ENCODE results near the gene KRTAP19-8. TPM values are rescaled to one million over a fixed set of nuclear protein-coding genes. Genes with fewer than 3 reads are reported as not detected.

KRTAP19-8 gene
- total RNA-seq, 3 donors from 2014 or later = not detected

DNA sequence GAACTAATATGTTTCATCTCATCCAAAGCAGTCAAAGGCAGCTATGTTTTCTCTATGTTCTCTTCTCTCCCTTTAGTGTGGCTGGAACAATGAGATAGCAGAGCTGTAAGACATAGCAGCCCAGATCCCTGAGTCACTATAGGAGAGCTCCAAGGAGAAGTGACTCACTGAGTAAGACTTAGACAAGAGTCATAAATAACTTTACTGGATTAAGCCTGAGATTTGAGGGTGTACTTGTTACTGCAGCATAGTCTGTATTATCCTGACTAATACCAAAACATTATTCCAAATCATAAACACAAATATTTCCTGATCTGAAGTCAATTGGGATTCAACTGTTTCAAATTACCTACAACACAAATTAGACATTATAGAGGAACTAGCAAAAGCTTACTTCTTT lies 3.9 kb downstream of the KRTAP19-8 start:
- Mint-ChIP-seq H3K4me3 (no peak overlapping the region), H3K9me3 (no peaks in the 10 kb centered on the region), H3K27me3 (ENCODE audit: low read depth) (peaks cover 6% of the 10 kb centered on the region), H3K4me1 (ENCODE audit: low read depth) (no peaks in the 10 kb centered on the region), H3K36me3 (ENCODE audit: insufficient read depth) (no peaks in the 10 kb centered on the region)
- DNase-seq = no peak
- no peak for ATAC-seq

- no peaks in the 10 kb centered on the region for H3K36me3 Mint-ChIP-seq (ENCODE audit: insufficient read depth)
- H3K4me1 Mint-ChIP-seq (ENCODE audit: low read depth) = no peaks in the 10 kb centered on the region
- DNase-seq = no peak
- H3K9me3 Mint-ChIP-seq = no peaks in the 10 kb centered on the region
- H3K27me3 Mint-ChIP-seq (ENCODE audit: low read depth) = no peaks in the 10 kb centered on the region
- no peak overlapping the region for H3K4me3 Mint-ChIP-seq
- no peak for ATAC-seq
Observed at GRCh38 chr21:31030367-31031106, 7.7 kb downstream of the KRTAP19-8 start.

DNA sequence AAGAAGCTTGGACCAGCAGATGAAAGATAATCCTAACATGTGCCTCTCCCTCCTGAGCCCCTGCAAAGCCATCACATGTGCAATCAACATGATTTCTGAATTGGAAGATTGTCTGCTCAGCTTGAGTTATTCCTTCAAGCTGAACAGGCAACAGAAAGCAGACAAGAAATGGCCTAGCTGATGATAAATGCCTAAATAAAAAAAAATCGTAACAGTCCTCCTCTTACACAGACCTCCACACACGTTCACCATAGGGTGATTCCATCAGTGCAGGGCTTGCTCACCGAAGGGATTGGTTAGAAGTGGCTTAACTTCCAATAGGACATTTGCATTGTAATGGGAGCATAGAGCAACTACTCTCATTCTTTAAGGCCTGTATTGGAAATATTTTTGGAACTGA lies 14.6 kb downstream of the KRTAP19-8 start:
- no peaks in the 10 kb centered on the region for H3K36me3 Mint-ChIP-seq (ENCODE audit: insufficient read depth)
- peaks cover 19% of the 10 kb centered on the region for H3K27me3 Mint-ChIP-seq (ENCODE audit: low read depth)

DNA sequence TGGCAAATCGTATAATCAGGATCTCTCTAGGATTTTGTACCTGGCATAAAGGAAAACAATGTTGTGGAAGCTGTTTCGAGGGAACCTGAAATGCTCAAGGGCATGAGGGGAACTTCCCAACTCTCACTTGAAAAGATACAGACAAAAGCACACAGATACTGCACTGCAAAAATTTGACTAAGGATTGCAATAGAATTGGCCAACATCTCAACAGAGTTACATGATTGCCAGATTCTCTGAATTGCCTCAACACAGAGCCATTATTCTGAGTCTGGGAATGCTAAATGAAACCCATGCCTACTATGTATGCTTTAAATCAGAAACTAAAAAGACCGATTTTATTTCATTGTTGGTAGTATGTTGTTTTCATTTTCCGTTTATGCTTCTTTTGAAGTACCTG lies 16.0 kb downstream of the KRTAP19-8 start:
- no peak for ATAC-seq
- Mint-ChIP-seq H3K27me3 (ENCODE audit: low read depth) (peaks cover 19% of the 10 kb centered on the region), H3K9me3 (no peaks in the 10 kb centered on the region), H3K4me3 (no peak overlapping the region), H3K36me3 (ENCODE audit: insufficient read depth) (no peaks in the 10 kb centered on the region), H3K4me1 (ENCODE audit: low read depth) (peaks cover 2% of the 10 kb centered on the region)
- DNase-seq = no peak

More for the DNA sequence above, 14.6 kb downstream of the KRTAP19-8 start:
- Mint-ChIP-seq H3K4me1 (ENCODE audit: low read depth) (peaks cover 2% of the 10 kb centered on the region), H3K4me3 (no peak overlapping the region), H3K9me3 (no peaks in the 10 kb centered on the region)
- DNase-seq = no peak
- no peak for ATAC-seq

- no peak for DNase-seq
- no peaks in the 10 kb centered on the region for H3K9me3 Mint-ChIP-seq
- H3K4me3 Mint-ChIP-seq = no peak overlapping the region
- H3K36me3 Mint-ChIP-seq (ENCODE audit: insufficient read depth) = no peaks in the 10 kb centered on the region
- H3K4me1 Mint-ChIP-seq (ENCODE audit: low read depth) = peaks cover 6% of the 10 kb centered on the region
- peaks cover 16% of the 10 kb centered on the region for H3K27me3 Mint-ChIP-seq (ENCODE audit: low read depth)
- ATAC-seq = no peak
Observed at GRCh38 chr21:31018232-31018631, 20.0 kb downstream of the KRTAP19-8 start.

- peaks cover 33% of the 10 kb centered on the region for H3K4me1 Mint-ChIP-seq (ENCODE audit: low read depth)
- no peaks in the 10 kb centered on the region for H3K9me3 Mint-ChIP-seq
- DNase-seq (no peak), ATAC-seq (no peak)
- H3K4me3 Mint-ChIP-seq = no peak overlapping the region
- H3K36me3 Mint-ChIP-seq (ENCODE audit: insufficient read depth) = no peaks in the 10 kb centered on the region
- H3K27me3 Mint-ChIP-seq (ENCODE audit: low read depth) = peaks cover 5% of the 10 kb centered on the region
Observed at GRCh38 chr21:31014891-31015290, 23.4 kb downstream of the KRTAP19-8 start.

DNA sequence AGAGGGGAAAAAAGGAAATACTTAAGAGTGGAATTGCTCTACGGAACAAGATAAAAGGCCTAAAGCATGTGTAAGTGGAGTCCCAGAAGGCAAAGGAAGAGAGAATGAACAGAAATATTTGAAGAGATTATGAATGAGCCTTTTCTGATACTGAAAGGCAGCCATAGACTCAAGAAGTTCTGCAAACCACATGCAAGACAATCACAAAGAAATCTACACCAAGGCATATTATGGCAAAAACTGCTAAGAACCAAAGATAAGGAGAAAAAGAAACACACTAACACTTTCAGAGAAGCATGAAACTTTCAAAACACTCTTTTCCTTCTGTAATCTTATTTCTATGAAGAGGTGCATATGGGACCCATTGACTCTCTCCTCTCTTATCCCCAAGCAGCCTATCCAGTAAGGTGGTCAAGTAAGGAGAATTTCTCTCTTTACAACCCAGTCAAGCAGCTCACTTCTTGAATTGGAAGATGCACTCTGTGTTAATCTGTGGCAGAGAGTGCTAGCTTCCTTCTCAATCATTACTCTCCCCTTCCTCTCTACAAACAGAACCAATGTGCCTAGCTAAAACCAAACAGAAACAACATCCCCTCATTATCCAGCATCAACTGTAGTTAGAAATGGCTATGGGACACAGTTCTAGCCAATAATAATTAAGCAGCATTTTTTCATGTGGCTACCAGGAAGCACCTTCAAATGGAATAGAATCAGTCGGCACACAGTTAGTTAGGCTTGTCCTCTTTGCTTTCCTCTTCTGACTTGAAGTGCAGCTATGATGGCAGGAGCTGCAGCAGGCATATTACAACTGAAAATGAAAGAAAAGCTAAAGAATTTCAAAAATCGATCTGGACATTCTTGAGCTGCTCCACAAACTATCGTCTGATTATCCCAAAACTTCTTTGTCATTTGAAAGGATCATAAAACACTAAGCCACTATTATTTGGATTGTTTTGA lies 25.9 kb downstream of the KRTAP19-8 start:
- Mint-ChIP-seq H3K27me3 (ENCODE audit: low read depth) (no peaks in the 10 kb centered on the region), H3K4me1 (ENCODE audit: low read depth) (peaks cover 33% of the 10 kb centered on the region), H3K9me3 (peaks cover 3% of the 10 kb centered on the region), H3K36me3 (ENCODE audit: insufficient read depth) (no peaks in the 10 kb centered on the region), H3K4me3 (peak overlapping the region; percentile 7)
- ATAC-seq = peak in 1 of 2 donors; percentile 18
- DNase-seq = no peak

- no peak for ATAC-seq
- H3K9me3 Mint-ChIP-seq = peaks cover 3% of the 10 kb centered on the region
- H3K27me3 Mint-ChIP-seq (ENCODE audit: low read depth) = no peaks in the 10 kb centered on the region
- DNase-seq = no peak
- H3K4me3 Mint-ChIP-seq = no peak overlapping the region
- no peaks in the 10 kb centered on the region for H3K36me3 Mint-ChIP-seq (ENCODE audit: insufficient read depth)
- peaks cover 32% of the 10 kb centered on the region for H3K4me1 Mint-ChIP-seq (ENCODE audit: low read depth)
Observed at GRCh38 chr21:31011412-31011811, 26.9 kb downstream of the KRTAP19-8 start.

DNA sequence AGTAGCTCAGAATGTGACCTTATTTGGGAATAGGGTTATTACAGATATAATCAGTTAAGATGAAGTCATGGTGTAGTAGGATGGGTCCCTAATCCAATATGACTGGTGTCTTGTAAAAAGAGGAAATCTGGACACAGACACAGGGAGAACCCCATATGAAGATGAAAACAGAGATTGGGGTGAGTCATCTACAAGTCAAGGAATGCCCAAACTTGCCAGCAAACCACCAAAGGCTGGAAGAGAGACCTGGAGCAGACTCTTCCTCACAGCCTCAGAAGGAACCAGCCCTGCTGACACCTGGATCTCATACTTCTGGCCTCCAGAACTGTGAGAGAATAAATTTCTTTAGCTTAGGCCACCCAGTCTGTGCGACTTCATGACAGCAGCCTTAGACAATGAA lies 29.9 kb downstream of the KRTAP19-8 start:
- ATAC-seq (no peak), DNase-seq (no peak)
- H3K4me3 Mint-ChIP-seq = no peak overlapping the region
- peaks cover 3% of the 10 kb centered on the region for H3K9me3 Mint-ChIP-seq
- no peaks in the 10 kb centered on the region for H3K36me3 Mint-ChIP-seq (ENCODE audit: insufficient read depth)
- no peaks in the 10 kb centered on the region for H3K27me3 Mint-ChIP-seq (ENCODE audit: low read depth)
- peaks cover 30% of the 10 kb centered on the region for H3K4me1 Mint-ChIP-seq (ENCODE audit: low read depth)

GRCh38 chr21:31005019-31005418 lies 33.3 kb downstream of the KRTAP19-8 start:
- DNase-seq = no peak
- H3K9me3 Mint-ChIP-seq = peaks cover 3% of the 10 kb centered on the region
- no peaks in the 10 kb centered on the region for H3K36me3 Mint-ChIP-seq (ENCODE audit: insufficient read depth)
- no peaks in the 10 kb centered on the region for H3K27me3 Mint-ChIP-seq (ENCODE audit: low read depth)
- no peak for ATAC-seq
- no peak overlapping the region for H3K4me3 Mint-ChIP-seq
- H3K4me1 Mint-ChIP-seq (ENCODE audit: low read depth) = no peaks in the 10 kb centered on the region

- DNase-seq (no peak), ATAC-seq (no peak)
- Mint-ChIP-seq H3K27me3 (ENCODE audit: low read depth) (no peaks in the 10 kb centered on the region), H3K36me3 (ENCODE audit: insufficient read depth) (no peaks in the 10 kb centered on the region), H3K9me3 (peaks cover 3% of the 10 kb centered on the region), H3K4me3 (no peak overlapping the region), H3K4me1 (ENCODE audit: low read depth) (no peaks in the 10 kb centered on the region)
Observed at GRCh38 chr21:31003471-31003870, 34.8 kb downstream of the KRTAP19-8 start.

DNA sequence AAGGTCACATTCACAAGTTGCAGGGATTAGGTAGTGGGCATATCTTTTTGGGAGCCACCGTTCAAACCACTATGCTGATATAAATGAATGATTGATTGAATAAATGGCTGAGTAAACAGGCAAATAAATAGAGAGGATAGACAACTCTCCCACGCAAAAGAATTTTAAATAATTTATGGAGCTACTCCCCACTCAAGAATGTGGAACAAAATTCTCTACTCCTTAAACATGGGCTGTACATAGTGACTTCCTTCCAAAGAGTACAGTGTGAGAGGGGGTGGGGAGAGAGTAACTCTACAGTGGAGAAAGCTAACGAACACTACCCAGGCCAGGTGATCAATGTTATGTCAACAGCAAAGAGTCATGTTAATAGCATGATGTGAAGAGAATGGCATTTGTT lies 40.7 kb downstream of the KRTAP19-8 start:
- Mint-ChIP-seq H3K4me1 (ENCODE audit: low read depth) (no peaks in the 10 kb centered on the region), H3K27me3 (ENCODE audit: low read depth) (no peaks in the 10 kb centered on the region), H3K4me3 (no peak overlapping the region), H3K9me3 (no peaks in the 10 kb centered on the region), H3K36me3 (ENCODE audit: insufficient read depth) (no peaks in the 10 kb centered on the region)
- ATAC-seq (no peak), DNase-seq (no peak)

GRCh38 chr21:30996728-30997127 lies 41.5 kb downstream of the KRTAP19-8 start:
- Mint-ChIP-seq H3K36me3 (ENCODE audit: insufficient read depth) (no peaks in the 10 kb centered on the region), H3K4me3 (no peak overlapping the region), H3K9me3 (no peaks in the 10 kb centered on the region), H3K27me3 (ENCODE audit: low read depth) (peaks cover 2% of the 10 kb centered on the region), H3K4me1 (ENCODE audit: low read depth) (no peaks in the 10 kb centered on the region)
- DNase-seq (no peak), ATAC-seq (no peak)

GRCh38 chr21:30994932-30995331 lies 43.3 kb downstream of the KRTAP19-8 start:
- ATAC-seq (no peak), DNase-seq (no peak)
- no peaks in the 10 kb centered on the region for H3K36me3 Mint-ChIP-seq (ENCODE audit: insufficient read depth)
- peaks cover 2% of the 10 kb centered on the region for H3K27me3 Mint-ChIP-seq (ENCODE audit: low read depth)
- no peak overlapping the region for H3K4me3 Mint-ChIP-seq
- H3K9me3 Mint-ChIP-seq = no peaks in the 10 kb centered on the region
- H3K4me1 Mint-ChIP-seq (ENCODE audit: low read depth) = no peaks in the 10 kb centered on the region

Data from activated T-cell treated with anti-CD3 and anti-CD28 coated beads, Interleukin-2, amount 50 U/mL, for 4 hours (primary cell).